ENCODE results near the gene PYCARD. TPM values are rescaled to one million over a fixed set of nuclear protein-coding genes. Genes with fewer than 3 reads are reported as not detected.
"Not testable (repeated sequence)": the region's sequence is repeated elsewhere in the genome, so short reads cannot be mapped to it uniquely, and the experiment has no call there.

PYCARD gene
- 85.9 and 176 TPM in 2 replicates for total RNA-seq

DNA sequence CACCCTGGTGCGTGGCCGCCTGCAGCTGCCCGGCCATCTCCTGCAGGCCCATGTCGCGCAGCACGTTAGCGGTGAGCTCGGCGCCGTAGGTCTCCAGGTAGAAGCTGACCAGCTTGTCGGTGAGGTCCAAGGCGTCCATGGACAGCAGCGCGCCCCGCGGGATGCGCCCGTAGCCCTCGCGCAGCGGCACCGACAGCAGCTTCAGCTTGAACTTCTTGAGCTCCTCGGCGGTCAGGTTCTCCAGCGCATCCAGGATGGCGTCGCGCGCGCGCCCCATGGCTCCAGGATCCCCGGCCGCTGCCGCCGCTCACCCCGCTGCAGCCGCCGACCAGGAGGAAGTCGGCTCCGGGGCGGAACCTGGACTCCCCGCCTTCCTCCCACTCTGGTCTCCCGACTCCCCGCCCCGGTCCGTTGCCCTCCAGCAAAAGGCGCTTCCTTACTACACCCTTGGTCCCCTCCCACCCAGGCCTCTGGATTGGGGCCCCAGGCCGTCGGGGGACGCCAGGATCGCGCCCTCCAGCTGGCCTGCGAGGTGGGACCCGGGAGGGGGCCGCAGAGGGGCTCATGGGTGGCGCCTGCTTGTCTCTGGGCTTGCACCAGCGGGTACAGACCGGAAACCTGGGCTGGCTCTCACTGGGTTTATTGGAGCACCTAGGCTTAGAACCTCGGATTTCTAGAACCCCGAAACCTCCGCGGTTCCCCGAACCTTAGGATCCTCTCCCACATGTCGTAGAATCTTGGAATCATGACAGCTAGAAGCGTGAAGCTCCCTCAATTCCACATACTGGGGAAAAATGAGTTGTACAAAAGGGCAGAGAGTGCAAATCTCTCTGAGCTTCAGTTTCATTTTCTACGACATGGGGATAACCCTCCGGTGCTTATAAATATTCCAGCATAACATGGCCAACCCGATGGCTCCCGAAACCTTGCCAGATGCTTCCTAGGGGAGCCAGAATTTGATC is at the start of gene PYCARD:
PYCARD (minus strand) TSS at position 347 of the 962 bp plus-strand sequence; CDS start at position 277, 70 bp downstream.
- H3K4me3 ChIP-seq (ENCODE audit: low read depth, low read length) = peak within 1 kb of the TSS; percentile 78
- TF ChIP-seq, protein P1, sequence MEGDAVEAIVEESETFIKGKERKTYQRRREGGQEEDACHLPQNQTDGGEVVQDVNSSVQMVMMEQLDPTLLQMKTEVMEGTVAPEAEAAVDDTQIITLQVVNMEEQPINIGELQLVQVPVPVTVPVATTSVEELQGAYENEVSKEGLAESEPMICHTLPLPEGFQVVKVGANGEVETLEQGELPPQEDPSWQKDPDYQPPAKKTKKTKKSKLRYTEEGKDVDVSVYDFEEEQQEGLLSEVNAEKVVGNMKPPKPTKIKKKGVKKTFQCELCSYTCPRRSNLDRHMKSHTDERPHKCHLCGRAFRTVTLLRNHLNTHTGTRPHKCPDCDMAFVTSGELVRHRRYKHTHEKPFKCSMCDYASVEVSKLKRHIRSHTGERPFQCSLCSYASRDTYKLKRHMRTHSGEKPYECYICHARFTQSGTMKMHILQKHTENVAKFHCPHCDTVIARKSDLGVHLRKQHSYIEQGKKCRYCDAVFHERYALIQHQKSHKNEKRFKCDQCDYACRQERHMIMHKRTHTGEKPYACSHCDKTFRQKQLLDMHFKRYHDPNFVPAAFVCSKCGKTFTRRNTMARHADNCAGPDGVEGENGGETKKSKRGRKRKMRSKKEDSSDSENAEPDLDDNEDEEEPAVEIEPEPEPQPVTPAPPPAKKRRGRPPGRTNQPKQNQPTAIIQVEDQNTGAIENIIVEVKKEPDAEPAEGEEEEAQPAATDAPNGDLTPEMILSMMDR (IDR thresholded peaks at IDR 0.05; ENCODE audit: insufficient read depth, low read depth, low read length) = no peak
- peak; percentile 38 for DNase-seq (ENCODE audit: low read depth)

DNA sequence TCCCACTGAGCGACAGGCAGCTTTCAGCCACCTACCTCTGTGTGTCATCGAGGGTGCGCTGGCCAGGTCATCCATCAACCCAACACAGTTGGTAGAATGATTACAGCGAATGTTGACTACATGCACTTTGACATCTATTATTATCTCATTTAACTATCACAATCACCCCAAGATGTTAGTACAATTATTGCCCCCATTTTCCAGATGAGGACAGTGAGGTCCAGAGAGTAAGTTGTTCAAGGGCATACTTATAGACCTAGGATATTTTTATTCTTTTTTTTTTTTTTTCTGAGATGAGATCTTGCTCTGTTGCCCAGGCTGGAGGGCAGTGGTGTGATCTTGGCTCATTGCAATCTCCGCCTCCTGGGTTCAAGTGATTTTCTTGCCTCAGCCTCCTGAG is 48.9 kb upstream of the PYCARD start:
- TF ChIP-seq, protein P1 (IDR thresholded peaks at IDR 0.05; ENCODE audit: insufficient read depth, low read depth, low read length) = no peak
- DNase-seq (ENCODE audit: low read depth) = no peak
- no peak overlapping the region for H3K4me3 ChIP-seq (ENCODE audit: low read depth, low read length)

DNA sequence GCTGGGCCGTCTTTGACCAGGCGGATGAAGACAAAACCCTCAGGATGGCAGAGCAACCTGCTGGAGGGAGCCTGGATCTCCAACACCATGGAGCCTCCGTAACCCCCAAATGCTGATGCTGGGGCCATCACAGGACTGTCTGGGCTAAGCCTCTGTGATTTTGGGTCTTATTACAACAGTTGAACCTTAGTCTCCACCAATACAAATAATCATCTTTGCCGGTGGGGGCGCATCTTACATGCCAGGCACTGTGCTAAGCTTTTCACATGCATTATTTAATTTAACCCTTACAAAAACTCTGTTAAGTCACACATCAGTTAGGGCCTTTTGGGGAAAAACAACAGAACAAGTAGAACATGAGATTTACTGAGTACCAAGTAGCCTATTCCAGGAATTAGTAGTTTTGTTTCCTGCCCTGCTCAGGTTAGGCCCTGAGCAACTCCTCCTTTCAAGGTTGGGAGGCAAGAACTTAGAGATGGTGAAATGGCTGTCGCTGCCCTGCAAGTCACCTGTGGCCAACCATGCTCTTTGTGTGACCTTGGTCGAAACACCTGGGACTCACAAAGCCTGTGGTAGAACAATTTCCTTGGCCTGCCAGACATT is 48.3 kb upstream of the PYCARD start:
- H3K4me3 ChIP-seq (ENCODE audit: low read depth, low read length) = no peak overlapping the region
- TF ChIP-seq, protein P1 (IDR thresholded peaks at IDR 0.05; ENCODE audit: insufficient read depth, low read depth, low read length) = no peak
- no peak for DNase-seq (ENCODE audit: low read depth)

DNA sequence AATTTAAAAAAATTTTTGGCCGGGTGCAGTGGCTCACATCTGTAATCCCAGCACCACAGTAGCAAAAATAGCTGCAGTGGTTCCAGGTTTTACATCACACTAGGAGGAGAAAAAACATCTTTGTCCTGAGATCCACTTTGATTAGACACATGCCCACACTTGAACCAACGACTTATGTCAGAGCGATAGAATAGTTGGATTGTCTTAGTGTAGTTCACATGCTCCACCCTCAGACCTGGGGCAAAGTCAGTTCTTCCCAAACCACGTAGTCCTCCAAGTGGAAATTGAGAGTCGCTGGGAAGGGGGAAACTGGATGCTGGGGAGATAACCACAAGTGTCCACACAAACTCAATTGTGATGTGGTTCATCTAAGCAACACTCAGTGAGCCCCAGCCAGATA is 45.8 kb upstream of the PYCARD start:
- no peak for DNase-seq (ENCODE audit: low read depth)
- TF ChIP-seq, protein P1 (IDR thresholded peaks at IDR 0.05; ENCODE audit: insufficient read depth, low read depth, low read length) = no peak
- no peak overlapping the region for H3K4me3 ChIP-seq (ENCODE audit: low read depth, low read length)

DNA sequence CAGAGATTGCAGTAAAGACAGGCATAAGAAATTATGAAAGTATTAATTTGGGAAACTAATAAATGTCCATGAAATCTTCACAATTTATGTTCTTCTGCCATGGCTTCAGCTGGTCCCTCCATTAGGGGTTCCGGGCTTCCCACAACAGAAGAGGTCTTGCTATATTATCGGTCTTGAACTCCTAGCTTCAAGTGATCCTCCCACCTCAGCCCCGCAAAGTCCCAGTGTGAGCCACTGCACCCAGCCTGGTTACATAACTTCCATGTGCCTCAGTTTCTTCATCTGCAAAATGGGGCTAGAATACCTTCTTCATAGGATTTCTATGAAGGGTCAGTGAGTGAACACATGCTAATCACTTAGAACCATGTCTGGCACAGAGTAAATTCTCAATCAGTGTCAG is 43.7 kb upstream of the PYCARD start:
- no peak for DNase-seq (ENCODE audit: low read depth)
- TF ChIP-seq, protein P1 (IDR thresholded peaks at IDR 0.05; ENCODE audit: insufficient read depth, low read depth, low read length) = no peak
- no peak overlapping the region for H3K4me3 ChIP-seq (ENCODE audit: low read depth, low read length)

DNA sequence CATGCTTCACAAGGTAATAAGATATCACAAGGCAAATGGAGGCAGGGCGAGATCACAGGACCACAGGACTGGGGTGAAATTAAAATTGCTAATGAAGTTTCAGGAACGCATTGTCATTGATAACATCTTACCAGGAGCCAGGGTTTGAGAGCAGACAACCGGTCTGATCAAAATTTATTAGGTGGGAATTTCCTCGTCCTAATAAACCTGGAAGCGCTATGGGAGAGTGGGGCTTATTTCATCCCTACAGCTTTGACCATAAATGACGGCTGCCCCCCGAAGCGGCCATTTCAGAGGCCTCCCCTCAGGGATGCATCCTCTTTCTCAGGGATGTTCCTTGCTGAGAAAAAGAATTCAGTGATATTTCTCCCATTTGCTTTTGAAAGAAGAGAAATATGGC is 43.0 kb upstream of the PYCARD start:
- not testable (repeated sequence) for H3K4me3 ChIP-seq (ENCODE audit: low read depth, low read length); DNase-seq (ENCODE audit: low read depth)
